Measurements from ENCODE around the gene SYCE3.

The SYCE3 gene

GRCh38 chr22:50599816-50600455 is 37.2 kb upstream of the SYCE3 start:
- peak; percentile 60 for DNase-seq

- no peak for DNase-seq
Observed at GRCh38 chr22:50597097-50597496, 34.4 kb upstream of the SYCE3 start.

GRCh38 chr22:50595189-50595588 is 32.5 kb upstream of the SYCE3 start:
- DNase-seq: no peak

GRCh38 chr22:50587407-50587806 is 24.7 kb upstream of the SYCE3 start:
- no peak for DNase-seq

- no peak for DNase-seq
Observed at GRCh38 chr22:50586416-50586815, 23.7 kb upstream of the SYCE3 start.

GRCh38 chr22:50585781-50586180 is 23.1 kb upstream of the SYCE3 start:
- DNase-seq: no peak

- no peak for DNase-seq
Observed at GRCh38 chr22:50585238-50585637, 22.5 kb upstream of the SYCE3 start.

- DNase-seq: no peak
Observed at GRCh38 chr22:50584106-50585096, 21.7 kb upstream of the SYCE3 start.

- no peak for DNase-seq
Observed at GRCh38 chr22:50583294-50583861, 20.7 kb upstream of the SYCE3 start.

- DNase-seq: peak; percentile 98
Observed at GRCh38 chr22:50582493-50583293, 20.0 kb upstream of the SYCE3 start, which contains the start of gene CHKB. Gene CHKB, minus strand, starts transcription at chr22:50582849. Its CDS starts 68 bp downstream, at chr22:50582781.

GRCh38 chr22:50581950-50582492 is 19.3 kb upstream of the SYCE3 start:
- DNase-seq: peak; percentile 30

GRCh38 chr22:50581031-50581949 is 18.6 kb upstream of the SYCE3 start:
- no peak for DNase-seq

- DNase-seq: no peak
Observed at GRCh38 chr22:50579752-50580151, 17.0 kb upstream of the SYCE3 start.

- DNase-seq: no peak
Observed at GRCh38 chr22:50578776-50579310, 16.1 kb upstream of the SYCE3 start.

- DNase-seq: no peak
Observed at GRCh38 chr22:50577987-50578775, 15.5 kb upstream of the SYCE3 start, which contains the start of gene CPT1B. Gene CPT1B, minus strand, starts transcription at chr22:50578427. Its CDS starts 512 bp downstream, at chr22:50577915.

- no peak for DNase-seq
Observed at GRCh38 chr22:50577697-50577986, 14.9 kb upstream of the SYCE3 start.

GRCh38 chr22:50576806-50577696 is 14.3 kb upstream of the SYCE3 start:
- no peak for DNase-seq

GRCh38 chr22:50576070-50576469 is 13.4 kb upstream of the SYCE3 start:
- DNase-seq: no peak

GRCh38 chr22:50575426-50575941 is 12.8 kb upstream of the SYCE3 start:
- no peak for DNase-seq
